ENCODE results near the gene GRB10. TPM values are rescaled to one million over a fixed set of nuclear protein-coding genes. Genes with fewer than 3 reads are reported as not detected.

Gene GRB10
- total and polyA plus RNA-seq, 2 experiments from 2014 or later = 35.0 to 154 TPM

GRCh38 chr7:50558294-50559053 is 224.2 kb downstream of the GRB10 start:
- Mint-ChIP-seq H3K36me3 (ENCODE audit: low read depth) (no peaks in the 10 kb centered on the region), H3K4me1 (peaks cover 21% of the 10 kb centered on the region), H3K4me3 (no peak overlapping the region), H3K27ac (no peak overlapping the region), H3K9me3 (no peaks in the 10 kb centered on the region), H3K27me3 (ENCODE audit: insufficient read depth, low read depth, poor library complexity) (peaks cover 3% of the 10 kb centered on the region)
- H3K4me3 ChIP-seq = no peak overlapping the region
- no peaks in the 10 kb centered on the region for H3K79me2 ChIP-seq (replicated peaks; ENCODE audit: insufficient read depth)
- TF ChIP-seq NANOG (IDR thresholded peaks at IDR 0.05; ENCODE audit: borderline replicate concordance) = no peak
- TF ChIP-seq ZNF114 (CRISPR knock-in tag; IDR thresholded peaks at IDR 0.05) = no peak
- TF ChIP-seq ZNF331 (CRISPR knock-in tag; IDR thresholded peaks at IDR 0.05; ENCODE audit: low read depth) = no peak
- no peak for TF ChIP-seq ETS1 (IDR thresholded peaks at IDR 0.05)
- TF ChIP-seq EZH2 (IDR thresholded peaks at IDR 0.05; ENCODE audit: low read depth, unreplicated experiment) = no peak
- TF ChIP-seq CTCF (conservative IDR thresholded peaks at IDR 0.05; ENCODE audit: low read depth in 2 of 2) = no peak
- TF ChIP-seq JUNB (IDR thresholded peaks at IDR 0.05; ENCODE audit: unreplicated experiment) = no peak
- TF ChIP-seq CREB1 (CRISPR knock-in tag; IDR thresholded peaks at IDR 0.05; ENCODE audit: low read depth) = no peak
- H3K9me2 ChIP-seq (ENCODE audit: insufficient read depth) = no peaks in the 10 kb centered on the region
- H3K36me3 ChIP-seq (ENCODE audit: insufficient read depth) = no peaks in the 10 kb centered on the region
- H3K4me1 ChIP-seq (ENCODE audit: insufficient read depth) = no peaks in the 10 kb centered on the region
- 0 out of 2 replicates have a peak overlapping the region, but pooled peaks have one; percentile 43 for H2AFZ ChIP-seq
- H4K20me1 ChIP-seq (replicated peaks; ENCODE audit: insufficient read depth) = no peaks in the 10 kb centered on the region
- no peaks in the 10 kb centered on the region for H3K27me3 ChIP-seq (ENCODE audit: insufficient read depth)
- H3K4me2 ChIP-seq = no peak overlapping the region
- DNase-seq (ENCODE audit: low spot score) = no peak
- ATAC-seq = no peak
- no peaks in the 10 kb centered on the region for H3F3A ChIP-seq (replicated peaks; ENCODE audit: low read depth)
- no peak overlapping the region for H3K27ac ChIP-seq (ENCODE audit: low read depth)

- Histone ChIP-seq H3K4me1 (ENCODE audit: insufficient read depth) (no peaks in the 10 kb centered on the region), H3K27me3 (ENCODE audit: insufficient read depth) (no peaks in the 10 kb centered on the region), H3K4me3 (no peak overlapping the region), H3K27ac (ENCODE audit: low read depth) (no peak overlapping the region), H3K9me2 (ENCODE audit: insufficient read depth) (no peaks in the 10 kb centered on the region), H4K20me1 (replicated peaks; ENCODE audit: insufficient read depth) (no peaks in the 10 kb centered on the region), H3K4me2 (no peak overlapping the region), H2AFZ (0 out of 2 replicates have a peak overlapping the region, but pooled peaks have one; percentile 52), H3K36me3 (ENCODE audit: insufficient read depth) (no peaks in the 10 kb centered on the region), H3K79me2 (replicated peaks; ENCODE audit: insufficient read depth) (no peaks in the 10 kb centered on the region), H3F3A (replicated peaks; ENCODE audit: low read depth) (no peaks in the 10 kb centered on the region)
- no peak for DNase-seq (ENCODE audit: low spot score)
- H3K27ac Mint-ChIP-seq = no peak overlapping the region
- H3K27me3 Mint-ChIP-seq (ENCODE audit: insufficient read depth, low read depth, poor library complexity) = peaks cover 5% of the 10 kb centered on the region
- H3K4me3 Mint-ChIP-seq = no peak overlapping the region
- no peaks in the 10 kb centered on the region for H3K36me3 Mint-ChIP-seq (ENCODE audit: low read depth)
- H3K9me3 Mint-ChIP-seq = no peaks in the 10 kb centered on the region
- peaks cover 21% of the 10 kb centered on the region for H3K4me1 Mint-ChIP-seq
- no peak for ATAC-seq
- TF ChIP-seq ETS1 (IDR thresholded peaks at IDR 0.05) (no peak), ZNF331 (CRISPR knock-in tag; IDR thresholded peaks at IDR 0.05; ENCODE audit: low read depth) (no peak), EZH2phosphoT487 (IDR thresholded peaks at IDR 0.05; ENCODE audit: unreplicated experiment) (no peak), ZNF462 (CRISPR knock-in tag; IDR thresholded peaks at IDR 0.05) (no peak), POLR2AphosphoS5 (IDR thresholded peaks at IDR 0.05; ENCODE audit: low read depth) (no peak), EZH2 (IDR thresholded peaks at IDR 0.05; ENCODE audit: low read depth, unreplicated experiment) (no peak)
These were observed 225.6 kb downstream of the GRB10 start for GRCh38 chr7:50557099-50557498.

All from GM23338 (cell line).